Activated T-cell treated with anti-CD3 and anti-CD28 coated beads, Interleukin-2, amount 50 U/mL, for 1 hour (primary cell): ENCODE results near the gene RRAS2.
"Not testable (repeated sequence)": the region's sequence is repeated elsewhere in the genome, so short reads cannot be mapped to it uniquely, and the experiment has no call there.

Experiments used
- DNase-seq: peaks from one replicate; pipeline ENCODE4 v3.0.0-alpha.2; 2020

Gene RRAS2

GRCh38 chr11:14253421-14253820, 105.6 kb downstream of the RRAS2 start:
- DNase-seq, result no peak

- not testable (repeated sequence) for DNase-seq
Measured at GRCh38 chr11:14252501-14252900, 106.5 kb downstream of the RRAS2 start.

- DNase-seq, result no peak
Measured at GRCh38 chr11:14251754-14252153, 107.2 kb downstream of the RRAS2 start.

- peak; percentile 74 for DNase-seq
Measured at GRCh38 chr11:14249121-14249963, 109.6 kb downstream of the RRAS2 start.

- no peak for DNase-seq
Measured at GRCh38 chr11:14248580-14248981, 110.4 kb downstream of the RRAS2 start.

GRCh38 chr11:14245444-14245843, 113.5 kb downstream of the RRAS2 start:
- no peak for DNase-seq

- no peak for DNase-seq
Measured at GRCh38 chr11:14244926-14245325, 114.1 kb downstream of the RRAS2 start.

- DNase-seq, result no peak
Measured at GRCh38 chr11:14242733-14243132, 116.2 kb downstream of the RRAS2 start.

- DNase-seq, result no peak
Measured at GRCh38 chr11:14242187-14242586, 116.8 kb downstream of the RRAS2 start.

- DNase-seq, result no peak
Measured at GRCh38 chr11:14240951-14241350, 118.0 kb downstream of the RRAS2 start.

GRCh38 chr11:14240221-14240620, 118.8 kb downstream of the RRAS2 start:
- no peak for DNase-seq

- no peak for DNase-seq
Measured at GRCh38 chr11:14237444-14237961, 121.5 kb downstream of the RRAS2 start.

GRCh38 chr11:14235701-14236100, 123.3 kb downstream of the RRAS2 start:
- DNase-seq, result no peak

- no peak for DNase-seq
Measured at GRCh38 chr11:14234446-14234845, 124.5 kb downstream of the RRAS2 start.

- DNase-seq, result no peak
Measured at GRCh38 chr11:14232652-14233051, 126.3 kb downstream of the RRAS2 start.

GRCh38 chr11:14230407-14230806, 128.6 kb downstream of the RRAS2 start:
- no peak for DNase-seq

- no peak for DNase-seq
Measured at GRCh38 chr11:14229472-14229871, 129.5 kb downstream of the RRAS2 start.

GRCh38 chr11:14228356-14228755, 130.6 kb downstream of the RRAS2 start:
- no peak for DNase-seq
